SK-MEL-5 (cell line): ENCODE data around the gene R3HDM2. TPM values are rescaled to one million over a fixed set of nuclear protein-coding genes. Genes with fewer than 3 reads are reported as not detected.

Source experiments
- DNase-seq: peaks from one replicate; pipeline ENCODE4 v3.0.0-alpha.2; 2016; ENCODE audit warnings: low read depth, low spot score
- in situ Hi-C: cut with HindIII; loops from 2 replicates; pipeline ENCODE4 v1.10.0; 2016; ENCODE audit warnings: low sequenced_read_pairs, high pct_unique_total_duplicates, low pct_unique_long_range_greater_than_20kb
- total RNA-seq: library from RNA; depleted of rRNA; stranded (reverse); fragments of >200 nt; shearing (Covaris generic); gene quantifications from 2 replicates; pipeline ENCODE4 v1.2.3, GENCODE V29; 2014

The R3HDM2 gene
- total RNA-seq, 1 experiment from 2014 or later = 15.2 TPM

- no peak for DNase-seq
- in situ Hi-C loops = no loop called here
Observed at GRCh38 chr12:57223191-57224165, 207.4 kb downstream of the R3HDM2 start.

- no peak for DNase-seq
- in situ Hi-C loops = no loop called here
Observed at GRCh38 chr12:57222286-57223190, 208.3 kb downstream of the R3HDM2 start.

- in situ Hi-C loops = no loop called here
- DNase-seq = no peak
Observed at GRCh38 chr12:57221169-57221917, 209.5 kb downstream of the R3HDM2 start.

- DNase-seq = no peak
- in situ Hi-C loops = no loop called here
Observed at GRCh38 chr12:57220770-57221168, 210.1 kb downstream of the R3HDM2 start.

GRCh38 chr12:57219993-57220754 is 210.7 kb downstream of the R3HDM2 start:
- no peak for DNase-seq
- in situ Hi-C loops = no loop called here

- in situ Hi-C loops = no loop called here
- DNase-seq = no peak
Observed at GRCh38 chr12:57219205-57219992, 211.4 kb downstream of the R3HDM2 start.

GRCh38 chr12:57218030-57218853 is 212.6 kb downstream of the R3HDM2 start:
- in situ Hi-C loops = no loop called here
- DNase-seq = no peak

- in situ Hi-C loops = no loop called here
- DNase-seq = no peak
Observed at GRCh38 chr12:57216921-57217879, 213.6 kb downstream of the R3HDM2 start.

GRCh38 chr12:57216014-57216911 is 214.6 kb downstream of the R3HDM2 start, which contains the start of gene NXPH4:
NXPH4 (plus strand) TSS chr12:57216794; CDS start chr12:57216970, 176 bp downstream.
- peak; percentile 32 for DNase-seq
- in situ Hi-C loops = no loop called here

GRCh38 chr12:57215668-57216013 is 215.2 kb downstream of the R3HDM2 start:
- in situ Hi-C loops = no loop called here
- DNase-seq = peak; percentile 41

GRCh38 chr12:57215065-57215464 is 215.8 kb downstream of the R3HDM2 start:
- in situ Hi-C loops = no loop called here
- DNase-seq = no peak

- DNase-seq = peak; percentile 80
- in situ Hi-C loops = no loop called here
Observed at GRCh38 chr12:57214398-57214781, 216.5 kb downstream of the R3HDM2 start.

GRCh38 chr12:57213763-57214397 is 217.0 kb downstream of the R3HDM2 start:
- DNase-seq = no peak
- in situ Hi-C loops = no loop called here
